ENCODE measurements around the gene KCNQ5. TPM values are rescaled to one million over a fixed set of nuclear protein-coding genes. Genes with fewer than 3 reads are reported as not detected.

The KCNQ5 gene
- polyA plus RNA-seq, 3 donors = not detected

DNA sequence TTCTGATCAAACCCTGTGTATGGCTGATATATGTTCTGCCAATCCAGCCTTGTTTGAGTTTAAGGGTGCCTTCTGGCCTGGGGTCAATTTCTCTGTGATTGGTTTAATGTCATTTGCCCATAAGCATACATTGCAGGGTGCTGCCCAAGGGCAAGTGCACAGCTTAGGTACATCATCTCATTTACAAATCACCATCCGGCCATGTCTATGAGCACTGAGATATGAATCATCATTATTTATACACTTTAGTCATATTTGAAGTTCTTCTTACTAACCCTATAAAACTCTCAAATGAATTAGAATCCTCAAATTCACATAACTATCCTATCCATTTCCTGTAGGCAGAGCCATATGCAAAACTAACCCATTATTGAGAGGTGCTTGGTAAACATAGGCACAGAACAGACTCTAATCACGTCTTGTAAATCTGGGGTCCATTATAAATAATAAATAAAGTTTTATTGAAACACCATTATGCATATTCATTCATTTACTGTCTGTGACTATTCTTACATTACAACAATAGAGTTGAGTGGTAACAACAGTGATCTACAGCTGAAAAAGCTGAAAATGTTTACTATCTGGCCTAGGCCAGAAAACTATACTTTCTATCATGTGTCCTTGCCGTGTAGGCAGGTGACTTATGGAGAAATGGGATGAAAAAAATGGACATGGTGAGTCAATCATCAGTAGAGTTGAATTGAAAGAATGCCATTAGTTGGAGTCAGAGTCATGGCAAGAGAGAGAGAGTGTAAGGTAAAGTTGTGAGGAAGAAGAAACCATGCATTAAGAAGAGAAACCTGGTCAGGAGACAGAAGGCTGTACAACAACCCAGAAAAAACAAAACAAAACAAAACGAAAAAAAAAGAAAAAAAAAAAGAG, 25.0 kb downstream of the KCNQ5 start:
- DNase-seq = no peak
- no peaks in the 10 kb centered on the region for H3K4me1 ChIP-seq (ENCODE audit: control insufficient read depth in 1 of 2, insufficient read depth in 2 of 2, low read length in 2 of 2)
- H3K9ac ChIP-seq (ENCODE audit: insufficient read depth, low read length, poor library complexity, severe bottlenecking) = no peak overlapping the region
- no peak overlapping the region for H3K4me3 ChIP-seq (replicated peaks in 1 of 3; ENCODE audit: low read depth in 2 of 3, low read length in 3 of 3)
- H3K27me3 ChIP-seq (ENCODE audit: control insufficient read depth in 2 of 2, insufficient read depth in 2 of 2, low read length in 2 of 2) = no peaks in the 10 kb centered on the region
- Mint-ChIP-seq H3K27me3 (ENCODE audit: low read depth in 3 of 3) (no peaks in the 10 kb centered on the region), H3K4me1 (peaks cover 7% of the 10 kb centered on the region), H3K27ac (no peak overlapping the region), H3K4me3 (no peak overlapping the region), H3K36me3 (no peaks in the 10 kb centered on the region), H3K9me3 (no peaks in the 10 kb centered on the region)
- intact Hi-C loops (cut with micrococcal nuclease) = no loop called here
- H3K9me3 ChIP-seq (replicated peaks in 1 of 2; ENCODE audit: control insufficient read depth in 1 of 2, insufficient read depth in 1 of 2, low read length in 2 of 2) = no peaks in the 10 kb centered on the region
- H3K79me2 ChIP-seq (ENCODE audit: insufficient read depth, low read length) = no peaks in the 10 kb centered on the region
- H3K27ac ChIP-seq (ENCODE audit: low read depth in 1 of 2, low read length in 2 of 2) = no peak overlapping the region
- no peaks in the 10 kb centered on the region for H4K20me1 ChIP-seq (ENCODE audit: insufficient read depth, low read length)
- TF ChIP-seq, protein P1, sequence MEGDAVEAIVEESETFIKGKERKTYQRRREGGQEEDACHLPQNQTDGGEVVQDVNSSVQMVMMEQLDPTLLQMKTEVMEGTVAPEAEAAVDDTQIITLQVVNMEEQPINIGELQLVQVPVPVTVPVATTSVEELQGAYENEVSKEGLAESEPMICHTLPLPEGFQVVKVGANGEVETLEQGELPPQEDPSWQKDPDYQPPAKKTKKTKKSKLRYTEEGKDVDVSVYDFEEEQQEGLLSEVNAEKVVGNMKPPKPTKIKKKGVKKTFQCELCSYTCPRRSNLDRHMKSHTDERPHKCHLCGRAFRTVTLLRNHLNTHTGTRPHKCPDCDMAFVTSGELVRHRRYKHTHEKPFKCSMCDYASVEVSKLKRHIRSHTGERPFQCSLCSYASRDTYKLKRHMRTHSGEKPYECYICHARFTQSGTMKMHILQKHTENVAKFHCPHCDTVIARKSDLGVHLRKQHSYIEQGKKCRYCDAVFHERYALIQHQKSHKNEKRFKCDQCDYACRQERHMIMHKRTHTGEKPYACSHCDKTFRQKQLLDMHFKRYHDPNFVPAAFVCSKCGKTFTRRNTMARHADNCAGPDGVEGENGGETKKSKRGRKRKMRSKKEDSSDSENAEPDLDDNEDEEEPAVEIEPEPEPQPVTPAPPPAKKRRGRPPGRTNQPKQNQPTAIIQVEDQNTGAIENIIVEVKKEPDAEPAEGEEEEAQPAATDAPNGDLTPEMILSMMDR (IDR thresholded peaks at IDR 0.05) = no peak
- WGBS (ENCODE audit: insufficient coverage) = no CpG with 5 or more reads among the region's 4 CpGs
- no peak overlapping the region for H3K4me2 ChIP-seq (replicated peaks; ENCODE audit: extremely low read depth, low read length, poor library complexity, severe bottlenecking)
- no peaks in the 10 kb centered on the region for H3K36me3 ChIP-seq (replicated peaks in 1 of 2; ENCODE audit: control insufficient read depth in 1 of 2, insufficient read depth in 2 of 2, low read length in 2 of 2)
- no peak overlapping the region for H2AFZ ChIP-seq (ENCODE audit: insufficient read depth, low read depth, low read length, poor library complexity, severe bottlenecking)

DNA sequence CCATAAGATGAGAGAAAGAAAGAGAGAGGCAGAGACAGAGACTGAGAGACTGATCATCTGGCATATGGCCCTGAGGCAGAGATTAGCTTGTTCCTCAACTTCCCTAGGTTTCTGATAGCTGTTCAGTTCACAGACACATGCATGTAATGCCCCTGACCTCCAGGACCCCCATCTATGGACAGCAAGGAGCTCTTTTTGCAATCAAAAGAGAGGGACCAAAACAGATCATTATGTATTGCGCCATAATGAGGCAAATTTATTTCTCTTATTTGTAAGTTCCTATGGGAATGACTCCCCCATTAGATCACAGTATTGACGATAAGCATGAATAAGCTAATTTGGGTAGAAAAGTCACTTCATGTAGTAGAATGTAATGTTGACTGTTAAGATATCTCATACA, 25.6 kb downstream of the KCNQ5 start:
- H3K4me2 ChIP-seq (replicated peaks; ENCODE audit: extremely low read depth, low read length, poor library complexity, severe bottlenecking) = no peak overlapping the region
- no peaks in the 10 kb centered on the region for H3K9me3 Mint-ChIP-seq
- H2AFZ ChIP-seq (ENCODE audit: insufficient read depth, low read depth, low read length, poor library complexity, severe bottlenecking) = no peak overlapping the region
- peaks cover 0 to 1% (median 0%) of the 10 kb centered on the region in 3 donors for H3K27me3 Mint-ChIP-seq (ENCODE audit: low read depth in 3 of 3)
- no peak for DNase-seq
- H3K9me3 ChIP-seq (replicated peaks in 1 of 2; ENCODE audit: control insufficient read depth in 1 of 2, insufficient read depth in 1 of 2, low read length in 2 of 2) = no peaks in the 10 kb centered on the region
- no CpG with 5 or more reads among the region's 2 CpGs for WGBS (ENCODE audit: insufficient coverage)
- no peak overlapping the region for H3K4me3 Mint-ChIP-seq
- no peaks in the 10 kb centered on the region for H3K36me3 ChIP-seq (replicated peaks in 1 of 2; ENCODE audit: control insufficient read depth in 1 of 2, insufficient read depth in 2 of 2, low read length in 2 of 2)
- no peaks in the 10 kb centered on the region for H3K4me1 ChIP-seq (ENCODE audit: control insufficient read depth in 1 of 2, insufficient read depth in 2 of 2, low read length in 2 of 2)
- H3K79me2 ChIP-seq (ENCODE audit: insufficient read depth, low read length) = peaks cover 2% of the 10 kb centered on the region
- no peaks in the 10 kb centered on the region for H4K20me1 ChIP-seq (ENCODE audit: insufficient read depth, low read length)
- H3K9ac ChIP-seq (ENCODE audit: insufficient read depth, low read length, poor library complexity, severe bottlenecking) = no peak overlapping the region
- no peak overlapping the region for H3K27ac ChIP-seq (ENCODE audit: low read depth in 1 of 2, low read length in 2 of 2)
- TF ChIP-seq, protein P1 (IDR thresholded peaks at IDR 0.05) = no peak
- no peak overlapping the region for H3K4me3 ChIP-seq (replicated peaks in 1 of 3; ENCODE audit: low read depth in 2 of 3, low read length in 3 of 3)
- H3K27me3 ChIP-seq (ENCODE audit: control insufficient read depth in 2 of 2, insufficient read depth in 2 of 2, low read length in 2 of 2) = no peaks in the 10 kb centered on the region
- no peak overlapping the region for H3K27ac Mint-ChIP-seq
- H3K36me3 Mint-ChIP-seq = no peaks in the 10 kb centered on the region
- peaks cover 4% of the 10 kb centered on the region for H3K4me1 Mint-ChIP-seq
- intact Hi-C loops (cut with micrococcal nuclease) = no loop called here

All from CD14-positive monocyte (primary cell).